Right lobe of liver (tissue), 6 donors: ENCODE measurements around the gene PRKAG3. TPM values are rescaled to one million over a fixed set of nuclear protein-coding genes. Genes with fewer than 3 reads are reported as not detected.
A peak's percentile ranks its signal among the peaks of the same experiment; 100 is the strongest.

Source experiments
- ATAC-seq, 4 donors: fragments of 200-7000 bp; cut with Tn5 transposase; one replicate each; pipeline ENCODE4 v1.9.1; 2020; ENCODE audit warnings: mild to moderate bottlenecking in 4 of 4, moderate library complexity in 4 of 4
- DNase-seq, 3 donors: peaks; one replicate each; pipeline ENCODE4 v3.0.0-alpha.2; 2020
- H3K27ac ChIP-seq, 3 donors: fragments of 200-600 bp; one replicate each; pipeline ENCODE4 v1.8.0; 2022
- H3K27me3 ChIP-seq, 2 donors: fragments of 200-600 bp; one replicate each; pipeline ENCODE4 v1.8.0; 2022
- H3K36me3 ChIP-seq, 4 donors: fragments of 200-600 bp; sonication (generic) in 1 of 4; one replicate each; pipeline versions ENCODE4 v1.5.1 to v1.8.0; 2017 to 2022; ENCODE audit warnings: control low read depth in 1 of 4
- H3K4me1 ChIP-seq, 4 donors: fragments of 200-600 bp; sonication (generic) in 1 of 4; one replicate each; pipeline versions ENCODE4 v1.5.1 to v1.8.0; 2017 to 2022; ENCODE audit warnings: control low read depth in 1 of 4
- H3K4me3 ChIP-seq, 3 donors: fragments of 200-600 bp; one replicate each; pipeline ENCODE4 v1.8.0; 2022
- H3K9me3 ChIP-seq, 4 donors: fragments of 200-600 bp; sonication (generic) in 1 of 4; one replicate each; pipeline versions ENCODE4 v1.5.1 to v1.8.0; 2017 to 2022; ENCODE audit warnings: control low read depth in 1 of 4
- CTCF ChIP-seq, 4 donors: fragments of 200-600 bp in 3 of 4; fragments of 450-650 bp in 1 of 4; IDR thresholded peaks; one replicate each; pipeline versions ENCODE4 v1.5.1 to v1.8.0; 2016 to 2022; ENCODE audit warnings: antibody characterized with exemption in 4 of 4, mild to moderate bottlenecking in 2 of 4
- POLR2A ChIP-seq: fragments of 450-650 bp; IDR thresholded peaks from one replicate; pipeline ENCODE4 v1.6.1; 2017; ENCODE audit warnings: antibody characterized with exemption, mild to moderate bottlenecking
- WGBS: methylation state at CpG from one replicate; pipeline ENCODE4 v1.1.6; 2018; ENCODE audit warnings: low coverage, low lambda C conversion rate; ENCODE audit not compliant: insufficient coverage; ENCODE audit errors: missing lambda C conversion rate; 5-methylcytosine and 5-hydroxymethylcytosine counted together
- intact Hi-C, 2 donors: fragments of 100-400 bp; cut with DNase I; formaldehyde crosslinking; loops; one replicate each; pipeline versions ENCODE4 v1.11.2 to v1.14.1; 2022
- total RNA-seq, 6 experiments: library from RNA; depleted of rRNA in 2 of 6; stranded (reverse); fragments of >200 nt in 2 of 6; fragmentation: NEBNext Ultra II Directional in 3 of 6; extraction: Animal tissue kit (Norgen Biotek cat#: 25700) in 3 of 6; gene quantifications; one replicate each; pipeline versions ENCODE4 v1.1.0 to v1.2.4, GENCODE V29; 2016 to 2023
- donor health status: DM: no; HTN: yes; CAD: no.
- donor health status: DM: no; HTN: no; CAD: no.
- donor health status: DM: no; HTN: no; CAD: no.
- donor health status: DM: no; HTN: yes; CAD: no.
- donor health status: DM: no; HTN: yes; CAD: no.

The PRKAG3 gene
- total RNA-seq, 6 experiments from 2014 or later: not detected

GRCh38 chr2:218878926-218879761 is 47.5 kb upstream of the PRKAG3 start:
- TF ChIP-seq CTCF (IDR thresholded peaks at IDR 0.05) (no peak), POLR2A (no peak)
- peaks cover 0 to 5% (median 0%) of the 10 kb centered on the region in 4 donors for H3K4me1 ChIP-seq
- DNase-seq (no peak), ATAC-seq (no peak)
- intact Hi-C loops: no loop called here
- WGBS: 32% methylated on average over 12 of the region's 16 CpGs
- H3K9me3 ChIP-seq: no peaks in the 10 kb centered on the region
- no peak overlapping the region for H3K27ac ChIP-seq
- H3K4me3 ChIP-seq: no peak overlapping the region
- H3K27me3 ChIP-seq: peaks cover 0 to 28% of the 10 kb centered on the region in 2 donors
- H3K36me3 ChIP-seq: no peaks in the 10 kb centered on the region

GRCh38 chr2:218878486-218878885 is 46.9 kb upstream of the PRKAG3 start:
- no peak overlapping the region for H3K4me3 ChIP-seq
- TF ChIP-seq POLR2A: no peak
- TF ChIP-seq CTCF (IDR thresholded peaks at IDR 0.05): no peak
- ATAC-seq (no peak), DNase-seq (no peak)
- H3K27ac ChIP-seq: no peak overlapping the region
- WGBS: 18% methylated on average over 3 of the region's 6 CpGs
- H3K9me3 ChIP-seq: no peaks in the 10 kb centered on the region
- intact Hi-C loops: no loop called here
- peaks cover 0 to 5% (median 0%) of the 10 kb centered on the region in 4 donors for H3K4me1 ChIP-seq
- peaks cover 0 to 28% of the 10 kb centered on the region in 2 donors for H3K27me3 ChIP-seq
- no peaks in the 10 kb centered on the region for H3K36me3 ChIP-seq

GRCh38 chr2:218877891-218878290 is 46.3 kb upstream of the PRKAG3 start:
- no peak for ATAC-seq
- Histone ChIP-seq H3K27ac (no peak overlapping the region), H3K36me3 (no peaks in the 10 kb centered on the region), H3K4me1 (peaks cover 0 to 5% (median 0%) of the 10 kb centered on the region in 4 donors), H3K4me3 (no peak overlapping the region), H3K9me3 (no peaks in the 10 kb centered on the region), H3K27me3 (peaks cover 0 to 26% of the 10 kb centered on the region in 2 donors)
- 23% methylated on average over 2 of the region's 5 CpGs for WGBS
- intact Hi-C loops: no loop called here
- DNase-seq: no peak
- TF ChIP-seq POLR2A (no peak), CTCF (IDR thresholded peaks at IDR 0.05) (no peak)

GRCh38 chr2:218877331-218877730 is 45.7 kb upstream of the PRKAG3 start:
- WGBS: 20% methylated on average over 2 of the region's 6 CpGs
- H3K36me3 ChIP-seq: no peaks in the 10 kb centered on the region
- no peak overlapping the region for H3K27ac ChIP-seq
- intact Hi-C loops: no loop called here
- ATAC-seq (no peak), DNase-seq (peak in 1 of 3 donors; percentile 30)
- peaks cover 0 to 5% (median 0%) of the 10 kb centered on the region in 4 donors for H3K4me1 ChIP-seq
- H3K27me3 ChIP-seq: peaks cover 0 to 25% of the 10 kb centered on the region in 2 donors
- H3K4me3 ChIP-seq: no peak overlapping the region
- H3K9me3 ChIP-seq: no peaks in the 10 kb centered on the region
- no peak for TF ChIP-seq CTCF (IDR thresholded peaks at IDR 0.05)
- TF ChIP-seq POLR2A: no peak
